Activated naive CD4-positive, alpha-beta T cell treated with anti-CD3 and anti-CD28 coated beads, Interleukin-2, amount 50 U/mL, for 16 hours (primary cell): ENCODE results near the gene TRAPPC11.
"Not testable (repeated sequence)": the region's sequence is repeated elsewhere in the genome, so short reads cannot be mapped to it uniquely, and the experiment has no call there.

Experiments used
- DNase-seq: peaks from one replicate; pipeline ENCODE4 v3.0.0-alpha.2; 2020

The TRAPPC11 gene

DNA sequence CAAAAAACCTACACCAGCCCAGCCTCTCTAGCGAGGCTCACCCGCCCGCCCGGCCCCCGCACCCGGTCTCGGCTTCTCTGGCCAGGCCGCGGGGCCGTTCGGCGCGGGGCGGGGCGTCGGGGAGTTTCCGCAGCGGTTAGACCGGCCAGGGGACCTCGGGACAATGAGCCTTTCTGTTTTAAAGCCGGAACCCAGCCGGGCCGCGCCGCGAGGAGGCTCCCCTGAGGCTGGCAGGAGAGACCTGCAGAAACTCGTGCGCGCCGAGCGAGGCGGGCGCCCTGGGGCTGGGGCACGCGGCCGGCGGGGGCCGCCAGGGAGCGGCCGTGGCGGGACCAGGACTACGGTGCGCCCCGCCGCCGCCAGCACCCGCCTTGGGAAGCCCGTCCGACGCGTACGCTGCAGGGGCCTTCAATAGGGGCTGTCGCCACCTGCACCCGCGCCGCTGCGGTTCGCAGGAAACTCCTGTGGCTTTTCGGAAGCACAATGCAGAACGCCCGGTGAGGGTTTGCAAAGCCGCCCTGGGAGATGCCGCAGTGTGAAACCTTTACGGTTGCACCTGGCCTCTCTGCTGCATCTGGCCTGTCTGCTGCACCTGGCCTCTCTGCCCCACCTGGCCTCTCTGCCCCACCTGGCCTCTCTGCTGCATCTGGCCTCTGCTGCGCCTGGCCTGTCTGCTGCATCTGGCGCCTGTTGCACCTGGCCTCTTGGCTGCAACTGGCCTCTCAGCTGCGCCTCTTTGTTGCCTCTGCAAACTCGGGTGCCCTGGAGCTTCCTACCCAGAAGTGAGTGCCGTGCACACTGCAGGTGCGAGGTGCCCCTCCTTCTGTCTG lies 63.9 kb downstream of the TRAPPC11 start:
- peak; percentile 35 for DNase-seq

DNA sequence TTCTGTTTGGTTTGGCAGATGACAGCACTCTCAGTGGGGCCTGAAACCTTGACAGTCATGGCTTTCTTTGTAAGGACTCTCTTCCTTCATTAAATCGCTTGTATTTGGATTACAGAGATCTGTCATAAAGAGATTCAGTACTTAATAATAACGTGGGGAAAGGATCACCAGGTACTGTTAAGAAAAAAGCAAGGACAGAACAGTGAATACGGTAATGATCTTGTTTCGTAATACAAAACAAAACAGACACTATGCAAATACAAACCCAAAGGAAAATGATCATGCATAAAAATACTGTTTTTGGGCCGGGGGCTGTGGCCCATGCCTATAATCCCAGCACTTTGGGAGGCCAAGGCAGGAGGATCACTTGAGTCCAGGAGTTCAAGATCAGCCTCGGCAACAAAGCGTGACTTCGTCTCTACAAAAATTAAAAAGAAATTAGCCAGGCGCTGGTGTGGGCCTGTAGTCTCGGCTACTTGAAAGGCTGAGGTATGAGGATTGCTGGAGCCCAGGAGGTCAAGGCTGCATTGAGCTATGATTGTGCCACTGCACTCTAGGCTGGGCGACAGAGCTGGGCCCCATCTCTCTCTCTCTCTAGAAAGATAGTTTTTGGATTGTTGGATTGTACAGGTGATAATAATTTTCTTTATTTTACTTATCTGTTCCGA lies 64.6 kb downstream of the TRAPPC11 start:
- DNase-seq: no peak

DNA sequence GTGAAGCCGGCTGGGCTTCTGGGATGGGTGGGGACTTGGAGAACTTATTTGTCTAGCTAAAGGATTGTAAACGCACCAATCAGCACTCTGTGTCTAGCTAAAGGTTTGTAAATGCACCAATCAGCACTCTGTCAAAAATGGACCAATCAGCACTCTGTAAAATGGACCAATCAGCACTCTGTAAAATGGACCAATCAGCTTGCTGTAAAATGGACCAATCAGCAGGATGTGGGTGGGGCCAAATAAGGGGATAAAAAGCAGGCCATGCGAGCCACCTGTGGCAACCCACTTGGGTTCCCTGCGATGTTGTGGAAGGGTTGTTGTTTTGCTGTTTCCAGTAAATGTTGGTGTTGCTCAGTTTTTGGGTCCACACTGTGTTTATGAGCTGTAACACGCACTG lies 66.5 kb downstream of the TRAPPC11 start:
- not testable (repeated sequence) for DNase-seq

DNA sequence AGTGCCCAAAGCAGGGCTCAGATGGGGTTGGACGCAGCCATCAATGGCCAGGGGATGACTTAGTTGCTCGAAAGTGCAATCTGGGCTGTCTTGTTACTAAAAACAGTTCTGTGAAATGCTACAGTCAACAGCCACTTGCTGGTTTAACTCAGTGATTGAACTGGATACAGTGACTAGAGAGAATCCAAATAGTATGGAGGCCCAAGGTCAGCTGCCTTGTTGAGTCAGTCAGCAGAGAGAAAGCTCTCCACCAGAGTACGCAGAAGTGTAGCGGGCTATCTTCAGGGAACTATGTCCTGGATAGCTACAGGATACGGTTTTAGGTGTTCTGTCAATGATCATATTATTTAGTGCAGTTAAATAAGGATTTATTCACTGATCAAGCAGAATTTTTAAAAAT lies 68.4 kb downstream of the TRAPPC11 start:
- no peak for DNase-seq

DNA sequence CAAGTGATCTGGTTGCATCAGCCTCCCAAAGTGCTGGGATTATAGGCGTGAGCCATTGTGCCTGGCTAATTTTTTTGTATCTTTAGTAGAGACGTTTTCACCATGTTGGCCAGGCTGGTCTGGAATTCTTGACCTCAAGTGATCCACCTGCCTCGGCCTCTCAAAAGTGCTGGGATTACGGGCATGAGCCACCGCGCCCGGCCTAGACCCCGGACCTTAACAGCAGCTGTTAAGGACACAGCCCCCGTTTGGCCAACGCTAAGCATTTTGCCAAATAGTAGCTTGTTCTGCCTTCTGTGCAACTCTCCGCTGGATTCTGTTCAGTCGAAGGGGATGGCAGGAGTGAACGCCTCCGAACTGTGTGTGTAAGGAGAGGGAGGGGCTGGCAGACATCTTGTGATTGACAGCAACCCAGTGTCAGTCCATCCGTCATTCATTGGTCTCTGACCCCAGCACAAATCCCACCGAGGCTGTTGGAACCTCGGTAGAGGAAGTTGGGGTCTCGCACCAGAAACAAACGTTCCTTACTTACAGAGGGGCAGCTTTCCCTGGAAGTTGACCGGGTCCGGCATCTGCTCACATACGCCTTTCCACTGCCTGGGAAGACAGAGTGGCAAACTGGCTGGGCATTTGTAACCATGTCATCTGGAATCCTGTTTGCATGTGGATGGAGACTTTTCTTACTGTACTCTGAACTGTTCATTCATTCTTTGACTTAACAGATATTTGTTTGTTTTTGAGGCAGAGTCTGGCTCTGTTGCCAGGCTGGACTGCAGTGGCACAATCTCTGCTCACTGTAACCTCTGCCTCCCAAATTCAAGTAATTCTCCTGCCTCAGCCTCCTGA lies 69.4 kb downstream of the TRAPPC11 start:
- DNase-seq: no peak

DNA sequence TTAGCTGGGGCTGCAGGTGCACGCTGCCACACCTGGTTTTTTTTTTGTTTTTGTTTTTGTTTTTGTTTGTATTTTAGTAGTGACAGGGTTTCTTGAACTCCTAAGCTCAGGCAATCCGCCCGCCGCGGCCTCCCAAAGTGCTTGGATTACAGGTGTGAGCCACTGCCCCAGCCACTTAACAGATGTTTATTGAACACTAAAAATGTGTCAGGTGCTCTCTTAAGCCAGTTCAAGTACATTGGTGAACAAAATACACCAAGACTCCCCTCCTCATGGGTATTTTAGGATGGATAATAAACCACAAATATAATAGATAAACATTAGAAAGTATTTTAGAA lies 69.9 kb downstream of the TRAPPC11 start:
- no peak for DNase-seq

DNA sequence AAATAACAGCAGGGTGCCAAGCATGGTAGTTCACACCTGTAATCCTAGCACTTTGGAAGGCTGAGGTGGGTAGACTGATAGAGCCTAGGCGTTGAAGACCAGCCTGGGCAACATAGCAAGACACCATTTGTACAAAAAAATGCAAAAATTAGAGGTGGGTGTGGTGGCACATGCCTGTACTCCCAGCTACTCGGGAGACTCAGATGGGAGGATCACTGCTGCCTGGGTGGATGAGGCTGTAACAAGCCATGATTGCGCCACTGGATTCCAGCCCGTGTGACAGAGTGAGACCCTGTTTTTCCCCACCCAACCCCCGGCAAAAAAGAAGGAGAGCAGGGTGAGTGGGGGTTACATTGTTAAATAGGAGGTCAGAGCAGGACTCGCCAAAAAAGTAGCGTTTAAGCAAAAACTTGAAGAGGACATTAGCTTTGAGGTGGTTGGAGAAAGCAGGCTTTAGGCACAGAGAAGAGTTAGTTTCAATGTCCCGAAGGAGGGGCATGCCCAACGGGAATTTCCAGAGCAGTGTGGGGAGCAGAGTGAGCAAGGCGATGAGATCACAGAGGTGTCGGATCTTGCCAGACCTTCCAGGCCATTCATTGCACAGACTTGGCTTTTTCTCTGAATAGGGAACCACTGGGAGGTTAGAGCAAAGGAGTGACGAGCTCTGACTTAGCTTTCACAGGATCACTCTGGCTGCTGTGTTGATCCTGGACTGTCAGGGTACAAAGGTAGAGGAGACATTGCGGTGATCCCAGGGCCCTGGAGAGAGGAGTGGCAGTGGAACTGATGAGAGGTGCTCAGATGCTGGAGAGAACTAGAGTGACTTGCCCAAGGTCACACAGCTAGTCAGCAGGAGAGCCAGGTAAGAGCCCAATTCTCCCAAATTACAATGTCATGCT lies 70.6 kb downstream of the TRAPPC11 start:
- no peak for DNase-seq

DNA sequence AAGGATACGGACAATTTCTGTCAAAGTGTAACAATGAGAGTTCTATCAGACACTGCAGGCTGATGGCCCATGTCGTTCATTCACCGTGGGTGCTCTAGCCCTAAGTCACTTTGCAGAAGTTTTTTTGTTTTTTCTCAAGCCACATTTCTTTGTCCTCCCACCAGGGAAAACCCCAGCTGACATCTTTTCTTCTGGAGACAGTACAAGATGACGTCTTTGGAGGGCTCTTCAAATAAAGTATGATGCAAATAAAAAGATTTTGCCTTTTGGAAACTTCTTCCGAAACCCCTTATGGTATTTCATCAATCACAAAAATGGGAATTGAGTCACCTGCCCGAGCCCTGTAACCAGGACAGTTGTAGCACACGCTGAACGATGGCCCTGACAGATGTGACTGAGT lies 73.2 kb downstream of the TRAPPC11 start:
- no peak for DNase-seq

DNA sequence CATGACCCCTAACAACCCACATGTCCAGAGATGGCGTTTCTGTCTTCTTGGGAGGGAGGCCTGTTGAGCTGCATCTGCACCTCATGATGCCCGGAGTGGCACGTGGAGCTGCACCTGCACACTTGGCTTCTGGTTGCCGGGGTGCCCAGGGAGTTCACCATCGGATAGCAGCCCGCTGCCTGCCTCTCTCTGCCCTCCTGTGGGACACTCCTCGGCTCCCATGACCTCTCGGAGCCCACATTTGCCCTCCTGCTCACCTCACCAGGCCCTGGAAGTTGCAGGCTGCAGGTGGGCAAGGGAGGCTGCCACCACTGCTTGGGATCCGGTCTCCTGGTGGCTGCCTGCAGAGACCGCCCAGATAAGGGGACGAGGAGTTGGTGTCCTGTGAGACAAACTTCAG lies 74.1 kb downstream of the TRAPPC11 start:
- DNase-seq: no peak

DNA sequence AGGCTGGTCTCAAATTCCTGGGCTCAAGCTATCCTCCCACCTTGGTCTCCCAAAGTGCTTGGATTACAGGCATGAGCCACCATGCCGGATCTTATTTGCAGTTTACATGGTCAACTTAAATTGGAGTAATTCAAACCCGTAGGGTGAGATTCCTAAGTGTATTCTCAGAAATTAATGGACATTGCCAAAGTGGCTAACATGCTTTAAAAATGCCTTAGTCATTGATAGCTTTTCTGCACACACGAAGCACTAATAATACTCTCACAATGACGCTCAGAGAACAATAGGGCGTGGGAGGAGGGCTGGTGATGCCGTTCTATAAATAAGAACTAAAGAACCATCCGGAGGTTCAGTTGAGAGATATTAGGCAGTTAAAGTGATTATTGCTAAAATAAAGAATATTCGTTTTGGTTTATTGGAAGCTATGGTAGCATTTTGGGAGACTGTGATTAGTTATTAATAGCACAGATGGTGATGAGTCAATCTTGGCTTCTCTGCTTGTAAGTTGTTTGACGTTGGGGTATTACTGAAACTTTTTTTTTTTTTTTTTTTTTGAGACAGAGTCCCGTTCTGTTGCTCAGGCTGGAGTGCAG lies 79.1 kb downstream of the TRAPPC11 start:
- DNase-seq: no peak

DNA sequence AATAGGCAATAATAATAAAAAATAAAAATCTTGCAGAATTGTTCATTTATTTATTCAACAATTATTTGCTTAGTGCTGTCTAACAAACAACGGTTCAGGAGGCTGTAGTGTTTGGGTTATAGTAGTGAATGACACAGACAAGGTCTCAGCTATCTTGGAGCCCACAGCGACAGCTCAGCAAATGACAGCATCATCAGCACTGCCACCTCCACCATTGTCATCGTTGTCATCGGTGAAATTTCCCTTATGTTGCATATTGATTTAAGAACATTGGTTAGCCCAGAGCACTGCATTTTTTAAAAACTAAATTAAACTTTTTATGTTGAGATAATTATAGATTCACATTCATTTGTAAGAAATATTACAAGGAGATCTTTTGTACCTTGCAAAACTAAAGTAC lies 79.9 kb downstream of the TRAPPC11 start:
- DNase-seq: no peak

DNA sequence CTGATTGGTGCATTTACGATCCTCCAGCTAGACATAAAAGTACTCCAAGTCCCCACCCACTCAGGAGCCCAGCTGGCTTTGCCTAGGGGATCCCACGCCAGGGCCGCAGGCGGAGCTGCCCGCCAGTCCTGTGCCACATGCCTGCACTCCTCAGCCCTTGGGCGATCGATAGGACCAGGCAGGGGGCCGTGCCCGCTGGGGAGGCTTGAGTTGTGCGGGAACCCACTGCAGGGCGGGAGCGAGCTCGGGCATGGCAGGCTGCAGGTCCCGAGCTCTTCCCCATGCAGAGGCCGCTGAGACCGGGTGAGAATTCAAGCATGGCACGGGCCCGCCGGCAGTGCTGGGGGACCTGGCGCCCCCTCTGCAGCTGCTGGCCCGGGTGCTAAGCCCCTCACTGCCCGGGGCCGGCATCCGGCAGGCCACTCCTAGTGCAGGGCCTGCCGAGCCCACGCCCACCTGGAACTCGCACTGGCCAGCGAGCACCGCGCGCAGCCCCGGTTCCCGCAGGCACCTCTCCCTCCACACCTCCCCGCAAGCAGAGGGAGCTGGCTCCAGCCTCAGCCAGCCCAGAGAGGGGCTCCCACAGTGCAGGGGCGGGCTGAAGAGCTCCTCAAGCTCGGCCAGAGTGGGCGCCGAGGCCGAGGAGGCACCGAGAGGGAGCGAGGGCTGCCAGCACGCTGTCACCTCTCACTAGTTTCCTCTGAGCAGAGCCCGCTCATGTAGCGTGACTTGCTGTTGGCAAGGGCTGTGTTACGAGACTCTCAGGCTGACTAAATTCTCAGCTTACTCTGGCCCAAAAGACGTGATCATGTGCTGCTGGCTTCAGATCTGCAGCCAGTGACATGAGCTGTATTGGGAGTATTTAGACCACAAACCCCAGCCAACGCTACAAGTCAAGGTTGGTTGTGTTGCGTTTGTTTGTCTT lies 87.5 kb downstream of the TRAPPC11 start:
- no peak for DNase-seq

DNA sequence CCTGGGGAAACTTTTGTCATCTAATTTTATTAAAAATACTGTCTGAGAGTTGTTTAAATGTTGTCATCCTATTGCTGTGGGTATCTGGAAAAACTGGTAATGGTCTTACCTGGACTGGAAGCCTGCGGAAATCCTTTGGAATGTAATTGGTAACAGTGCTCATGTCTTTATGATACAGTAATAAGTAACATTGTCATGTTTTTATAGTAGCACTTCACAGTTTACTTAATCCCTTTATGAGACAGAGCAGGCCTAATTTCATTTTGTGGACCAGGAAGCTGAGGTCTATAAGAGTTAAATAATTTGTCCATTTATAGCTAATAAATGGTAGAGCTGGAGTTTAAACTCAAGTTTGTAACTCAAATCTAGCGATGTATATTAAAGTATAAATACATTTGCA lies 88.3 kb downstream of the TRAPPC11 start:
- no peak for DNase-seq

DNA sequence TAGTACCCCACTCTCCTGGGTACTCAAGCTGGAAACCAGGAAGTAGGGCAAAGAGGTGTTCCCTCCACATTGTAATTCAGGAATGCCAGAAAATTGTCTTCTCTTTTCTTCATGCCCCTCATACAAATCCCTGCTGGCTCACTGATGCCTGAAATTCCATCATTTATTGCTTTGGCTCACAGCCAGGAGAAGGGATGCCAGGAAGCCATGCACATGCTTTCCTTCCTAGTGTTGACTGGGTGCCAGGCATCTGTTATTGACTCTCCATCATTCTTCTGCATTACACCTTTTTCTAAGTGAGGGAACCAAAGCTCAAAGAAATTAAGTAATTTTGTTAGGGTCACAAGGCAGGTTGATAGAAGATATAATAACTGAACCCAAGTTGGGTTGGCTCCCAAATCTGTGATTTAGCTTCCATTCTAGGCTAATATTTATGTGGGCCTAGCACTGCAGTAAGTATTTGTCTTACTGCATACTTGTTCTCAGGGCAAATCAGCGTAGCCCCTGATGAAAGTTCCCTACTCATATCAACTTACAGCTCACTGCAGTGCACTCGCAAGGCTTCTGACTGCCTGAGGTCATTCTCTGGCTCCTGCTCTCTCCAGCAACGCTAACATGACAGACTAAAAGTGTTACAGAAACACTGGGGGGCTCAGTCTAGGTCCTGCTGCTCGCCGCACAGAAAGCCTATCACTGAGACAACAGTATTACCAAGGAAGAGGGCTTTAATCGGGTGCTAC lies 89.0 kb downstream of the TRAPPC11 start:
- DNase-seq: no peak

DNA sequence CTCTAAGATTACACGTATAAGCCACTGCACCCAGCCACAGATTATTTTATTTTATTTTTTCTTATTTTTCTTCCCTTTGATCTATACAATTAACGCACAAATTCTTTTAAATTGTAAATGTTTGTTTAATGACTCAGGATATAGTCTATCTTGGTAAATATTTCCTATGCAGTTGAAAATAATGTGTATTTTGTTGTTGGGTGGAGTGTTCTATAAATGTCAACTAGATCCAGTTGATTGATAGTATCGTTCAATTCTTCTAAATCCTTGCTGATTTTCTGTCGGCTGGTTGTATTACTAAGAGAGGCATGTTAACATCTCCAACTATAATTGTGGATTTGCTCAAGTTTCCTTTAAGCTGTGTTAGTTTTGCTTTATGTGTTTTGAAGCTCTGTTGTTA lies 92.0 kb downstream of the TRAPPC11 start:
- no peak for DNase-seq

DNA sequence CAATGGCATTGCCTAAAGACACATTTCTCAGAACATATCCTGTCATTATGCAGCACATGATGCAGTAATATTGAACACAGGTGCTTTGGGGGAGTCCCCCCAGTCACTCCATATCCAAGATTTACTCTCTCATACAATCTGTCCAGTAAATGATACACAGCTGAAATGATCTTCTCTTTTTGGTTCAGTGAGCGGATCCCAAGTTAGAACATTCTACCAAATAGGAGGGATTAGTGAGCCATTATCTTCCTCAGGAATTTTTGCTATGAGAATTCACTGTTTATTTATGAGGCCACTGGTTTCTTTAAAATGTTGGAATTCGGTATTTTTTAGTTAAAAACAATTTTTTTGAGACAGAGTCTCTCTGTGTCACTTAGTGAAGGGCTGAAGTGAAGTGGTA lies 96.5 kb downstream of the TRAPPC11 start:
- DNase-seq: no peak

DNA sequence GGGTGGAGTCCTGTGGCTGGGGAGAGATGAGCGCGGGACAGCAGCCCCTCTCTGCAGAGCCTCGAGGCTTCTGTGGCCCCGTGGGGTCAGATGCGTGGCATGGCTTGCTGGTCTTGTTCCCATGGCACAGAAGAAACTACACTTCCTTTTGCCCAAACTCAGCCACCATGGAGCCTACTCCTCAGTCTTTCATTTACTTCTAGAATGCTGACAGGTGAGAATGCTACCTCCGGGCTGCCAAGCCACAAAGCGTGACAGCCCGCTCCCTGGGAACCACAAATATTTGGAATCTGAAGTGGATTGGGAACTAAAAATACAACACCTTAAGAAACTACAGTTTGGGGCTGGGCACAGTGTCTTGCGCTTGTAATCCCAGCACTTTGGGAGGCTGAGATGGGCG lies 98.0 kb downstream of the TRAPPC11 start:
- no peak for DNase-seq

DNA sequence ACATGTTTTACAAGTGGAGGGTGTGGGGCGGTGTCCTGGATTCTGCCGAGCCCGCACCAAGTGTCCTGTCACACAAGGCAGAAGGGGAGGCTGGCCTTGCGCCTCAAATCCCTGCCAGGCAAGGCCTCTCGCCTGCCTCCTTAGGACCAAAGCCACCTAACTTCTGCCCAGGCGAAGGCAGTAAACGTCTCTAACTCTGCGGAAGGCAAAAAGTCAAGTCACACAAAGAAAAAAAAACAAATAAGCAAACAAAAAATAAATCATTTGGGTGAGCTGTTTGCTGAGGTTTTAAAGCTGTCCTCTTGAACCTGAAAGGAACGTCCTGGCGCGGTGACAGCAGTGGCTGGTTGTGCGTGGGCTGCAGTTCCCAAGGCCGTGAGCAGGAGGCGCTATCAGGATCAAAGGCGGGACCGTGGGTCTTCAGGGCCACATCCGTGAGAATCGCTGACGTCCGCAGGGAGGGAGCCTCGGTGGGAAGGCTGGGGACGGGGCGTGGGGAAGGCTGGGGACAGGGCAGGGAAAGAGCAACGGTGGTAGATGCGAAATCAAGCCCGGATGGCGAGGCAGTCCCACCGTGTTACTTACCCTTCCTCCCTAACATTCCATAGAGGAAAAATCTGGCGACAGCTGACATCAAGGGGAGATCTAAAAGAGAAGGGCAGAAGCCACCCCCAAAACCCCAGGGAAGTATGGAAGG lies 99.1 kb downstream of the TRAPPC11 start:
- no peak for DNase-seq

DNA sequence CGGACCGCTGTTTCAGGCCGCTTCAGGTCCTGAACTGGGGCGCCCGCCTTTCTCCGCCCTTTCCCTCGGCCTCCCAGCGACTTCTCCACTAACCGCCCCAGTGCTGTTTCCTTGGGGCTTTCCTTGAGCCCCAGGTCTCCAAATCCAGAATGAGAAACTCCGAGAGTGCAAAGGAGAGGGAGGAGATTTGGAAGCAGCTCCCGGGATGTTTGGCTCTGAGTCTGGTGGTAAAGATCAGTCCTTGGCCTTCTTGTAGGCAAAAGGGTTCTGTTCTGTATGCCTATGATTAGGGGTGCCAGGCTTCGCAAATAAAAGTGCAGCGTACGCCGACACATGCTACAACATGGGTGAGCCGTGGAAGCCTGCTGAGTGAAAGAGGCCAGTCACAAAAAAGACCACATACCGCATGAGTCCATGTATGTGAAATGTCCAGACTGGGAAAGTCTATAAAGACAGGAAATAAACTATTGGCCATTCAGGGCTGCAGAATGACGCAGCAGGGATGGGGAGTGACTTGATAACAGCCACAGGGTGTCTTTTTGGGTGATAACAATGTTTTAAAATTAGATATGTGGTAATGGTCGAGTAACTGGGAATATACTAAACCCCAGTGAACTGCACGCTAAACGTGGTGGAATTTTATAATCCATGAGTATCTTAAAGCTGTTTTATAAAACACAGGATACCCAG lies 99.8 kb downstream of the TRAPPC11 start:
- no peak for DNase-seq
